Mononuclear cell (primary cell): ENCODE results near the gene IL10RA. TPM values are rescaled to one million over a fixed set of nuclear protein-coding genes. Genes with fewer than 3 reads are reported as not detected.

ENCODE experiments used
- H3K27me3 ChIP-seq: 2 replicates; pipeline ENCODE4 v1.6.0; 2011; ENCODE audit warnings: low read length, control low read depth; ENCODE audit not compliant: insufficient read depth
- H3K4me1 ChIP-seq: 2 replicates; pipeline ENCODE4 v1.5.1; 2011; ENCODE audit warnings: mild to moderate bottlenecking, low read length, control low read depth; ENCODE audit not compliant: insufficient read depth
- H3K4me3 ChIP-seq: 2 replicates; pipeline ENCODE4 v1.5.1; 2011; ENCODE audit warnings: mild to moderate bottlenecking, low read length, moderate library complexity
- H3K9me3 ChIP-seq: 2 replicates; pipeline ENCODE4 v1.5.1; 2011; ENCODE audit warnings: low read depth, mild to moderate bottlenecking, control low read depth, low read length
- total RNA-seq: library from RNA; depleted of rRNA; stranded (reverse); fragments of >200 nt; gene quantifications from one replicate; pipeline ENCODE4 v1.2.3, GENCODE V29; 2012

The IL10RA gene
- total RNA-seq, 1 donor, result 314 TPM

- Histone ChIP-seq H3K9me3 (no peaks in the 10 kb centered on the region), H3K4me1 (peaks cover 81% of the 10 kb centered on the region), H3K27me3 (no peaks in the 10 kb centered on the region), H3K4me3 (no peak overlapping the region)
Measured at GRCh38 chr11:117950993-117951961, 34.9 kb upstream of the IL10RA start.

DNA sequence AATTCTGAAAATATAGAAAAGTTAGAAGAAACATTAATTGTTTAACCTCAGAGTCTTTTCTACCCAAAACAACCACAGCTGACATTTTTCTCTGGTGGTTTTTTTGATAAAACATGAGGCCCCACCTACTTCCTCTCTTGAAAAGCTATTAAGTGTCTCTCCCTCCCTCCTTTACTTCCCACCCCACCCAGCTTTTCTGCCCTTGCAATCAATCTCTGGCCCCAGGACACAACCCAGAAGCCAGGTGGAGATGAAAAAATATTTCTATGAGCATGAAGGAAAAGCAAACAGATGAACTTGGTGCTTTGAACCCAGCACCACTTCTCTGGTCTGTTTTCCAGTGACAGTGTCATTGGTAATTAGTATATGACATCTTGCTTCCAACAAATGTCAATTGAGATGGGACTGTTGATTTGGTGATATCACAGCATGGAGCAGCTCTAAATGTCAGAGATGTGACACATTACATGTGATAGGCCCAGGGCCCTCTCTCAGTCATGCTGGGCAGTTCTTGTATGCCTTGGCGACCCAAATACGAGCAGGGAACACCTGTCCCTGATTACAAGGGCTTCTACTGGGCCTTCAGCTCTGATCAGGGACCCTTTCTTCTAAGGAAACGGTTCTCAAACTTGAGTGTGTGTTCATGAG lies 33.0 kb upstream of the IL10RA start:
- Histone ChIP-seq H3K9me3 (peaks cover 7% of the 10 kb centered on the region), H3K4me1 (peaks cover 65% of the 10 kb centered on the region), H3K27me3 (no peaks in the 10 kb centered on the region), H3K4me3 (no peak overlapping the region)

GRCh38 chr11:117958949-117959348 lies 27.2 kb upstream of the IL10RA start:
- no peak overlapping the region for H3K4me3 ChIP-seq
- no peaks in the 10 kb centered on the region for H3K27me3 ChIP-seq
- peaks cover 17% of the 10 kb centered on the region for H3K9me3 ChIP-seq
- H3K4me1 ChIP-seq, result peaks cover 17% of the 10 kb centered on the region

GRCh38 chr11:117959438-117960149 lies 26.6 kb upstream of the IL10RA start:
- H3K9me3 ChIP-seq, result peaks cover 17% of the 10 kb centered on the region
- H3K4me1 ChIP-seq, result peaks cover 11% of the 10 kb centered on the region
- H3K4me3 ChIP-seq, result no peak overlapping the region
- no peaks in the 10 kb centered on the region for H3K27me3 ChIP-seq

DNA sequence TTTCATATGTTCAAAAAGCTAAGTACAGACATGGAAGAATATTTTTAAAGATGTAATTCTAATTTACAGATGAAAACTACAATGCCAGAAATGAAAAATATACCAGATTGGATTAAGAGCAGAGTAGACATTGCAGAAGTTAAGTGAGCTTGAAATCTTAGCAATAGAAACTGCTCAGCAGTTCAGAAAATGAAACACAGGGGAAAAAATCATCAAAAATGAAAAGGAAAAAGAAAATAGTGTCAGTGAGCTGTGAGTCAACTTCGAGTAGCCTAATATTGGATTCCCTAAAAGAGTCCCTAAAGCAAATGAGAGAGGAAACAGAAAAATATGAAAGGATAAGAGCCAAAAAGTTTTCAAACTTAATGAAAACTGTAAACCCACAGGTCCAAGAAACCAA lies 25.8 kb upstream of the IL10RA start:
- H3K4me1 ChIP-seq, result peaks cover 10% of the 10 kb centered on the region
- H3K27me3 ChIP-seq, result no peaks in the 10 kb centered on the region
- H3K9me3 ChIP-seq, result peaks cover 17% of the 10 kb centered on the region
- no peak overlapping the region for H3K4me3 ChIP-seq

- Histone ChIP-seq H3K9me3 (peaks cover 17% of the 10 kb centered on the region), H3K4me1 (peaks cover 10% of the 10 kb centered on the region), H3K27me3 (no peaks in the 10 kb centered on the region), H3K4me3 (no peak overlapping the region)
Measured at GRCh38 chr11:117961896-117962295, 24.3 kb upstream of the IL10RA start.

GRCh38 chr11:117962826-117963225 lies 23.4 kb upstream of the IL10RA start:
- H3K9me3 ChIP-seq, result peaks cover 14% of the 10 kb centered on the region
- H3K27me3 ChIP-seq, result no peaks in the 10 kb centered on the region
- peaks cover 10% of the 10 kb centered on the region for H3K4me1 ChIP-seq
- no peak overlapping the region for H3K4me3 ChIP-seq

GRCh38 chr11:117966908-117967307 lies 19.3 kb upstream of the IL10RA start:
- no peaks in the 10 kb centered on the region for H3K9me3 ChIP-seq
- peaks cover 40% of the 10 kb centered on the region for H3K4me1 ChIP-seq
- no peak overlapping the region for H3K4me3 ChIP-seq
- H3K27me3 ChIP-seq, result no peaks in the 10 kb centered on the region

GRCh38 chr11:117969160-117969991 lies 16.8 kb upstream of the IL10RA start:
- no peak overlapping the region for H3K4me3 ChIP-seq
- no peaks in the 10 kb centered on the region for H3K27me3 ChIP-seq
- peaks cover 64% of the 10 kb centered on the region for H3K4me1 ChIP-seq
- H3K9me3 ChIP-seq, result no peaks in the 10 kb centered on the region

- H3K27me3 ChIP-seq, result no peaks in the 10 kb centered on the region
- H3K9me3 ChIP-seq, result no peaks in the 10 kb centered on the region
- H3K4me1 ChIP-seq, result peaks cover 73% of the 10 kb centered on the region
- H3K4me3 ChIP-seq, result no peak overlapping the region
Measured at GRCh38 chr11:117970400-117971024, 15.7 kb upstream of the IL10RA start.

- H3K9me3 ChIP-seq, result no peaks in the 10 kb centered on the region
- H3K4me3 ChIP-seq, result no peak overlapping the region
- H3K27me3 ChIP-seq, result no peaks in the 10 kb centered on the region
- peaks cover 86% of the 10 kb centered on the region for H3K4me1 ChIP-seq
Measured at GRCh38 chr11:117972044-117972443, 14.2 kb upstream of the IL10RA start.

GRCh38 chr11:117972629-117973502 lies 13.3 kb upstream of the IL10RA start:
- Histone ChIP-seq H3K27me3 (no peaks in the 10 kb centered on the region), H3K4me3 (no peak overlapping the region), H3K9me3 (no peaks in the 10 kb centered on the region), H3K4me1 (peaks cover 94% of the 10 kb centered on the region)

DNA sequence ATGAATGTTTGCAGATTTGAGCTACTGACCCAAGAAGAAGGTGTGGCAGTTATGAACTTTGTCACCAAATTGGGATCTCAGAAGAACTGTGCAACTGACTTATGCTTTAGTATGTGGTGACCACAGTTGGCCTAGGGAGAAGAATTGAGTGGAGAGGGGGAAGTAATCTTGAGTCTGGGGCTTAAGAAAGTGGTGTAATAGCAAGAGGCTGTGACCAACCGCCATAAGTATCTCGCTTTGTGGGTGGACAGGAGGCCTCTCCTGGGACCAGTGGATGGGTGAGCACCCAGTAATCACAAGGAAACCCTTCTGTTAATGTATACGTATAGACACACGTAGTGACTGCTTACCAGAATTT lies 12.7 kb upstream of the IL10RA start:
- no peak overlapping the region for H3K4me3 ChIP-seq
- H3K4me1 ChIP-seq, result peaks cover 94% of the 10 kb centered on the region
- H3K27me3 ChIP-seq, result no peaks in the 10 kb centered on the region
- H3K9me3 ChIP-seq, result no peaks in the 10 kb centered on the region
